PFSK-1 (cell line): ENCODE measurements around the gene NKX1-2.

Source experiments
- FOXP2 ChIP-seq: optimal IDR thresholded peaks from 2 replicates; pipeline ENCODE3; 2011; ENCODE audit warnings: borderline replicate concordance, control low read depth, inconsistent platforms; ENCODE audit not compliant: insufficient read depth; ENCODE audit errors: extremely low read length, extremely low read depth
- POLR2AphosphoS5 ChIP-seq: IDR thresholded peaks from 2 replicates; pipeline ENCODE4 v1.6.1; 2012; ENCODE audit warnings: low read depth, mild to moderate bottlenecking, control low read depth, low read length, moderate library complexity
- REST ChIP-seq, 2 experiments: IDR thresholded peaks; 2 replicates each; pipeline versions ENCODE4 v1.6.1 to v1.8.0; 2011 to 2012; ENCODE audit warnings: low read depth in 2 of 2, low read length in 2 of 2, control low read depth in 1 of 2, inconsistent platforms in 1 of 2, mild to moderate bottlenecking in 1 of 2, moderate library complexity in 1 of 2; ENCODE audit not compliant: insufficient read depth in 1 of 2
- SIN3A ChIP-seq: IDR thresholded peaks from 2 replicates; pipeline ENCODE4 v1.6.1; 2012; ENCODE audit warnings: mild to moderate bottlenecking, low read length, moderate library complexity, borderline replicate concordance; ENCODE audit not compliant: insufficient read depth
- TAF1 ChIP-seq: IDR thresholded peaks from 2 replicates; pipeline ENCODE4 v1.6.1; 2012; ENCODE audit warnings: low read length, control low read depth, borderline replicate concordance; ENCODE audit not compliant: insufficient read depth

Gene NKX1-2

GRCh38 chr10:124407456-124407855 is 42.4 kb downstream of the NKX1-2 start:
- no peak for TF ChIP-seq TAF1
- TF ChIP-seq SIN3A = no peak
- no peak for TF ChIP-seq FOXP2
- TF ChIP-seq REST (IDR thresholded peaks at IDR 0.05; ENCODE audit: insufficient read depth in 1 of 2, low read depth in 2 of 2, low read length in 2 of 2) = no peak
- no peak for TF ChIP-seq POLR2AphosphoS5

DNA sequence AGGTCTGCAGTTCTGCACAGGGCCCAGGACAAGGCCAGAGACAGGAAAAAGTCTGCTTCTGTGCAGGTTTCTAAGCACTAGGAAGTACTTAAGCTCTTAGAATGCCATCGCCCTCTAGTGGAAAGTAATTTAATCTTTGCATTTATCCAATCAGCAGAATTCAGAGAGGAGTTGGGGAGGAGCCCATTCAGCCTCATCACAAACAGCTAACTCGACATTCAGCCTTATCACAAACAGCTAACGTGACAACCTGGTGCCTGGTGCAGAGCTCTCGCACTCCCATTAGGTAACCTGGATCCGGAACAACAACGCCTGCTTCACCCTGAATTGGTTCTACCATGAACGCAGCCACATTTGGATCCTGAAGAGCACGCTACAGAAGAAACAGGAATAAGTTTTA is 46.3 kb downstream of the NKX1-2 start:
- no peak for TF ChIP-seq TAF1
- TF ChIP-seq REST (IDR thresholded peaks at IDR 0.05; ENCODE audit: insufficient read depth in 1 of 2, low read depth in 2 of 2, low read length in 2 of 2) = no peak
- TF ChIP-seq FOXP2 = no peak

DNA sequence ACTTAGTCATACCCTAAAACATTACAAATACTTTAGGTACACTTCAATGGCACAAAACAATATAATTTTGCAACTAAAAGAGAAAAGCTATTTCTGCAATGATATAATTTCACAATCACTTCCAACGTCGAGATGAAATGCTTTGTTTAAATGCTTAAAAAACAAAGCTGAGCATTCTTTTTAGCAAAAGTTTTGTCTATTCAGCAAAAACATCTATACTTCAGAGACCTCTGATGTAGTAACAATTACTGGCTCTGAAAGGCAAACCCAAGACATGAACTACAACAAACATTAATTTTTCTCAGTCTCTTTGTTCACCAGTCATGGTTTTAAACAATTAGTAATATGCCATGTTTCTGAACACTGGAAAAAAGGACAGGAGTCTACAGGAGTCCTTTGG is 47.6 kb downstream of the NKX1-2 start:
- TF ChIP-seq REST (IDR thresholded peaks at IDR 0.05; ENCODE audit: insufficient read depth in 1 of 2, low read depth in 2 of 2, low read length in 2 of 2) (no peak), SIN3A (no peak), TAF1 (no peak), POLR2AphosphoS5 (no peak), FOXP2 (no peak)

DNA sequence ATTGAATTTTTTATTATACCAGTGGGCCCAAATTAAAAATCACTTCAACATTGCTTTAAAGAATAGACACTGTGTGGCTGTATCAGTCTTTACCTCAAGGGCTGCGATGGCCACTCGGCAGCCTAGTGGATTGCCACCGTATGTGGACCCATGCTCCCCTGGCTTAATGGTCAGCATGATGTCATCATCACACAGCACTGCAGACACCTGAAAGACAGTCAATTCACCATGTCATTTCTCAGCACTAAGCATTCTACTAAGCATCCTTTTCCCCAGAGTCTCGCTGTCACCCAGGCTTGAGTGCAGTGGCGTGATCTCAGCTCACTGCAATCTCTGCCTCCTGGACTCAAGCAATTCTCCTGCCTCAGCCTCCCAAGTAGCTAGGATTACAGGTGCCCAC is 48.2 kb downstream of the NKX1-2 start:
- TF ChIP-seq SIN3A = no peak
